Muscle layer of colon (tissue), 2 donors: ENCODE measurements around the gene ENOX2.
A peak's percentile ranks its signal among the peaks of the same experiment; 100 is the strongest.

Experiments
- H3K27ac ChIP-seq: one replicate; pipeline ENCODE4 v1.7.0; 2013; ENCODE audit warnings: low read depth, mild to moderate bottlenecking, low read length, moderate library complexity
- H3K27me3 ChIP-seq, 2 donors: one replicate each; pipeline ENCODE4 v1.7.0; 2013; ENCODE audit warnings: low read length in 2 of 2, mild to moderate bottlenecking in 2 of 2; ENCODE audit not compliant: insufficient read depth in 2 of 2, control insufficient read depth in 1 of 2
- H3K36me3 ChIP-seq: one replicate; pipeline ENCODE4 v1.7.0; 2013; ENCODE audit warnings: mild to moderate bottlenecking, low read length; ENCODE audit not compliant: insufficient read depth
- H3K4me1 ChIP-seq: one replicate; pipeline ENCODE4 v1.7.0; 2013; ENCODE audit warnings: mild to moderate bottlenecking, low read length; ENCODE audit not compliant: insufficient read depth
- H3K4me3 ChIP-seq, 2 donors: one replicate each; pipeline ENCODE4 v1.7.0; 2013; ENCODE audit warnings: low read length in 2 of 2, low read depth in 1 of 2, mild to moderate bottlenecking in 1 of 2, moderate library complexity in 1 of 2
- H3K9ac ChIP-seq: one replicate; pipeline ENCODE4 v1.7.0; 2013; ENCODE audit warnings: low read length
- H3K9me3 ChIP-seq: one replicate; pipeline ENCODE4 v1.7.0; 2013; ENCODE audit warnings: mild to moderate bottlenecking, low read length
- donor health status: abdominal sarcoma.
- donor health status: Adenocarcinoma of cecum.

The ENOX2 gene

DNA sequence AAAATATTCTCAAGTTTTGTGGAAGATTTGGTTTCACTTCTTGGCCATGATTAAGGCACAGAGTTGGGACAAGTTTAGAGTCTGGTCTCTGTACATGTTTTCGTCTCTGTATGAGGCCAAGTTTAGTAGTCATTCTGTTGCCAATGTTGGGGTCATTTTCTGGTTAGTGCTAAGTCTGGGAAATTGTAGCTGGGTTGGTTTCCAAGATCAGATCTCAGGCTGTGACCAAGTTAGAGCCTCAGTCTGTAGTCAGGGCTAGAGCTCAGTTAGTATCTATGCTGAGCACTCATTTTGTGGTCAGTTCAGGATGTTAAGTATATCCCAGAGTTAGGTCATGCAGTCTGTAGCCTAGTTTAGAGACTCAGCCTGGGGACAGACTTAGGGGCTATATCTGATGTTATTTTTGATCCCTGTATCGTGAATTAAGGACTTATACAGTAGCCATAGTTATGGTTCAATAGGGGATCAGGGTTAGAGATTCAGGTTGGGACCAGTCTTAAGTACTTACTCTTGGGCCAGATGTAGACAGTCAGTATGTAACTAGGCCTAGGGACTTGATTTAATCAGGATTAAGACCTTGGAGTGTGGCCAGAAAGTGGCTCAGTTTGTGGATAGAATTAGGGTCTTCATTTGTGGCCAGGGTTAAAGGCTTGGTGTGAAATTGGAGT, 6.6 kb upstream of the ENOX2 start:
- H3K27me3 ChIP-seq, result no peaks in the 10 kb centered on the region
- no peak overlapping the region for H3K27ac ChIP-seq
- H3K9me3 ChIP-seq, result no peaks in the 10 kb centered on the region

DNA sequence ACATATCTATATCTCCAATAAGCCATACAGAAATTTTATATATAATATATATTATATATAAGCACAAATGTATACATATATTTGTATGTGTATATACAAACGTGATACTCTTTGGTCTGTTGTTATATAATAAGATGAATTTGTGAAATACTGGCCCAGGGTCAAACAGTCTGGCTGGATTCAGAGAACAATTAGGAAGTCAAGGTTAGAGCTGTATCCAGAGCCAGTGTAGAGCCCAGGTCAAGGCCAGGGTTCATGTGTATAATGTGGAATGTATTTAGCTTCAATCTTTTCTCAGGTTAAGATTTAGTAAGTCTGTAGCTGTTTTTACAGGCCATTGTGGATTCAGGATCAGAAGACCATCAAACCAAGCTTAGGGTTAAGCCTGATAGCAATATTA, 3.8 kb upstream of the ENOX2 start:
- Histone ChIP-seq H3K4me1 (no peaks in the 10 kb centered on the region), H3K27ac (no peak overlapping the region), H3K36me3 (no peaks in the 10 kb centered on the region), H3K9me3 (no peaks in the 10 kb centered on the region), H3K9ac (no peak overlapping the region), H3K27me3 (peaks cover 0 to 5% of the 10 kb centered on the region in 2 donors), H3K4me3 (no peak overlapping the region)

More for the DNA sequence above, 6.6 kb upstream of the ENOX2 start:
- Histone ChIP-seq H3K9ac (no peak overlapping the region), H3K4me1 (no peaks in the 10 kb centered on the region), H3K4me3 (no peak overlapping the region), H3K36me3 (no peaks in the 10 kb centered on the region)

DNA sequence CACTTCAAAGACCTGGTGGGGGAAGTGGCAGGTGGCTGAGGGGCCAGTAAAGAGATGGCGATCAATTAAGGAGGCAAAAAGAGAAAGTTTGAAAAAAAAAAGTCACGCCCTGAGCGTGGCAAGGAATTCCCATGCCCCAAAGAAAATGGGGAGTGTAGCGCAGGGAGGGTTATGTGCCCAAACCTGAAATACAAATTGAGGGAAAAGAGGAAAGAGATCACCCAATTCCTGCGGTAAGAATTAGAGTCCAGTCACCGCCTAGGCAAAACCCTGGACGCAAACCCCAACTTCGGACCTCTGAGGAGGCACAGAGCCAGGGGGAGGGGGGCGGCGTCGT, 595 bp downstream of the ENOX2 start:
- Histone ChIP-seq H3K9ac (no peak overlapping the region), H3K27ac (no peak overlapping the region), H3K4me1 (no peaks in the 10 kb centered on the region), H3K36me3 (no peaks in the 10 kb centered on the region), H3K27me3 (peaks cover 0 to 5% of the 10 kb centered on the region in 2 donors), H3K4me3 (peak overlapping the region; percentile 62 to 67), H3K9me3 (no peaks in the 10 kb centered on the region)

GRCh38 chrX:130896802-130897501, 6.1 kb downstream of the ENOX2 start:
- no peaks in the 10 kb centered on the region for H3K9me3 ChIP-seq
- no peak overlapping the region for H3K9ac ChIP-seq
- no peak overlapping the region for H3K4me3 ChIP-seq
- peaks cover 5% of the 10 kb centered on the region for H3K4me1 ChIP-seq
- no peaks in the 10 kb centered on the region for H3K36me3 ChIP-seq
- H3K27ac ChIP-seq, result no peak overlapping the region
- no peaks in the 10 kb centered on the region for H3K27me3 ChIP-seq

GRCh38 chrX:130896026-130896425, 7.0 kb downstream of the ENOX2 start:
- Histone ChIP-seq H3K9me3 (no peaks in the 10 kb centered on the region), H3K4me1 (peaks cover 5% of the 10 kb centered on the region), H3K36me3 (no peaks in the 10 kb centered on the region), H3K4me3 (no peak overlapping the region), H3K9ac (no peak overlapping the region), H3K27ac (no peak overlapping the region), H3K27me3 (no peaks in the 10 kb centered on the region)

DNA sequence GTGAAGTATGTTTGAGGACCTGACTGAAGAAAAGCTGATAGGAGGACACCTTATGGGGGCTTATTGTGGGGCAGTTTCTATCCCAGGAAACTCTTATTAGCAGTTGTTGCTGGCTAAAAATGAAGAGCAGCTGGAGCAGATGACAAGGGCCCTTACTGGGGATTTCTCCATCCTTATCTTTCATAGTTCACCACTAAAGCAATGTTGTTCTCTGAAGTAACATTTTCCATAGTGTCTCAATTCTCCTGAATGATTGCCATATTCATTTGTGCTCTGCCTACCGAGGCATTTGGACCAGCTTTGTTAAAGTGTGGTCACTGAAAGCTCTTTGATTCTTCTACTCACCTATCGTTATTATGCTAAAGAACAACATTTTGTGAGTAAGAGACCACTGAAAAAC, 7.7 kb downstream of the ENOX2 start:
- Histone ChIP-seq H3K4me3 (no peak overlapping the region), H3K9me3 (no peaks in the 10 kb centered on the region), H3K9ac (no peak overlapping the region), H3K36me3 (no peaks in the 10 kb centered on the region), H3K4me1 (peaks cover 5% of the 10 kb centered on the region), H3K27ac (no peak overlapping the region), H3K27me3 (no peaks in the 10 kb centered on the region)

DNA sequence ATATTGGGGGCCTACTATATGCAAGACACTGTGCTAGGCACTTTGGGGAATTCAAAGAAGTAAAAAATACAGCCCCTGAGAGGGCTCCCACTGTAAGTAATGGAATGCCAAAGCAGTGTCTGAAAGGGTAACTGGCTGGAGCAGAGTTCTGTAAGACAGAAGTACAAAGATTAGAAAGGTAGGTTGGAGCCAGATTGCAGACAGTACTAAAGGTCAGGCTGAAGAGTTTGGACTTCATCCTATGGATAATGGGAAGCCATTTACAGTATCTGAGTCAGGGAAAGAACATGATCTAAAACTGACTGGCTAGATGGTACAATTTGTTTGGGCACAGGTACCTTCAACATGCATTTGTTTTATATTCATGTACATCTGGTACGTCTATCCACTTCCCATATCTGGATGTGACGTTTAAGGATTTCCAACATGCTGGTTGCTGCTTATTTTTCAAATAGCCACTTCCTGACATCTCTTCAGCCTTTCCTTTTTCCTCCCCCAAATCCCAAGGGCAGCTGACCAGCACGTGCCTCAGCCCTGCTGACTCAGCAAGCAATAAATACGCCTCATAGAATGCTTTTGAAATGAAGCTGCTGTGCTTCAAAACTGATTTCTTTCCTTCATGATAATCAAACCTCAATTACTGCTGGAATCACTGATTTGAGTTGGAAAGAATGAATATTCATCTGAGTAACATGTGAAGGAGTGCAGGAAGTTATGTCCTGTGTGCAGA, 9.5 kb downstream of the ENOX2 start:
- Histone ChIP-seq H3K27me3 (no peaks in the 10 kb centered on the region), H3K4me3 (no peak overlapping the region), H3K27ac (no peak overlapping the region), H3K36me3 (no peaks in the 10 kb centered on the region), H3K9ac (no peak overlapping the region), H3K4me1 (peaks cover 5% of the 10 kb centered on the region), H3K9me3 (no peaks in the 10 kb centered on the region)

- no peak overlapping the region for H3K4me3 ChIP-seq
- H3K27ac ChIP-seq, result no peak overlapping the region
- no peaks in the 10 kb centered on the region for H3K9me3 ChIP-seq
These were observed 15.6 kb downstream of the ENOX2 start for GRCh38 chrX:130887376-130887775.

DNA sequence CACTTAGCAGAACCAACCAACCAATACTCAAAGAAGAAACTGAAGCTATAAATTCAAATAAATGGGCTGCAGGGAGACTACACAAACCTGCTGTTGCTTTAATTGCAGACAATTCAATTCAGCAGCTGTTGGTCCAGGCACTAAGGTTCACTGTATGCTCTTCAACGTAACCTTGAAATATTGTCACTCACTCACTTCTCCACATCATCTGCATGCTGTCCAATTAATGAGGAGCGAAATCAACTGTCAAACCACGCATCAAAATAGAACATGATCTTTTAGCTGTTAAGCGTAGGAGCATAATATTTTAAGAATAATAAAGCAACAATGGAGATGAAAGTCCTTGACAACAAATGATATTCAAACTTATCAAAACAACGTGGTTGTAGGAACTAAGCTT, 17.0 kb downstream of the ENOX2 start:
- Histone ChIP-seq H3K4me3 (no peak overlapping the region), H3K27me3 (no peaks in the 10 kb centered on the region), H3K9ac (no peak overlapping the region), H3K36me3 (no peaks in the 10 kb centered on the region), H3K27ac (no peak overlapping the region), H3K9me3 (no peaks in the 10 kb centered on the region), H3K4me1 (no peaks in the 10 kb centered on the region)

More at GRCh38 chrX:130887376-130887775, 15.6 kb downstream of the ENOX2 start:
- no peaks in the 10 kb centered on the region for H3K4me1 ChIP-seq
- no peaks in the 10 kb centered on the region for H3K36me3 ChIP-seq
- H3K9ac ChIP-seq, result no peak overlapping the region
- H3K27me3 ChIP-seq, result no peaks in the 10 kb centered on the region

- no peak overlapping the region for H3K4me3 ChIP-seq
- no peaks in the 10 kb centered on the region for H3K27me3 ChIP-seq
- H3K9ac ChIP-seq, result no peak overlapping the region
- H3K9me3 ChIP-seq, result no peaks in the 10 kb centered on the region
- no peak overlapping the region for H3K27ac ChIP-seq
- no peaks in the 10 kb centered on the region for H3K4me1 ChIP-seq
- no peaks in the 10 kb centered on the region for H3K36me3 ChIP-seq
These were observed 17.5 kb downstream of the ENOX2 start for GRCh38 chrX:130885508-130885907.

- no peak overlapping the region for H3K27ac ChIP-seq
- no peaks in the 10 kb centered on the region for H3K4me1 ChIP-seq
- no peaks in the 10 kb centered on the region for H3K36me3 ChIP-seq
These were observed 18.4 kb downstream of the ENOX2 start for GRCh38 chrX:130884627-130885026.

More at GRCh38 chrX:130884627-130885026, 18.4 kb downstream of the ENOX2 start:
- H3K9ac ChIP-seq, result no peak overlapping the region
- no peaks in the 10 kb centered on the region for H3K9me3 ChIP-seq
- no peak overlapping the region for H3K4me3 ChIP-seq
- no peaks in the 10 kb centered on the region for H3K27me3 ChIP-seq
